ENCODE measurements around the gene CRAT.
A peak's percentile ranks its signal among the peaks of the same experiment; 100 is the strongest.

CRAT gene

GRCh38 chr9:129058965-129059795, 51.4 kb downstream of the CRAT start:
- peak; percentile 70 for DNase-seq

- peak; percentile 14 for DNase-seq
Observed at GRCh38 chr9:129054163-129054851, 56.3 kb downstream of the CRAT start.

GRCh38 chr9:129053020-129053419, 57.6 kb downstream of the CRAT start:
- no peak for DNase-seq

GRCh38 chr9:129052592-129052991, 58.0 kb downstream of the CRAT start:
- no peak for DNase-seq

Measured in HCEC 1CT (cell line).